Activated effector memory CD4-positive, alpha-beta T cell treated with Interleukin-2 at 50 U/mL for 16 hours (primary cell): ENCODE data around the gene ZNF608.

ENCODE experiments used
- DNase-seq: peaks from one replicate; pipeline ENCODE4 v3.0.0-alpha.2; 2020

ZNF608 gene

GRCh38 chr5:124737651-124738050 is 8.8 kb downstream of the ZNF608 start:
- no peak for DNase-seq

GRCh38 chr5:124736805-124737188 is 9.6 kb downstream of the ZNF608 start:
- no peak for DNase-seq

- no peak for DNase-seq
Measured at GRCh38 chr5:124736082-124736804, 10.2 kb downstream of the ZNF608 start.

- no peak for DNase-seq
Measured at GRCh38 chr5:124735169-124735858, 11.1 kb downstream of the ZNF608 start.

GRCh38 chr5:124734574-124735168 is 11.8 kb downstream of the ZNF608 start:
- no peak for DNase-seq

GRCh38 chr5:124733329-124733650 is 13.1 kb downstream of the ZNF608 start:
- no peak for DNase-seq

- no peak for DNase-seq
Measured at GRCh38 chr5:124732428-124733328, 13.8 kb downstream of the ZNF608 start.

- no peak for DNase-seq
Measured at GRCh38 chr5:124730381-124730780, 16.1 kb downstream of the ZNF608 start.

- DNase-seq: no peak
Measured at GRCh38 chr5:124729720-124730359, 16.6 kb downstream of the ZNF608 start.

- no peak for DNase-seq
Measured at GRCh38 chr5:124728968-124729332, 17.5 kb downstream of the ZNF608 start.

GRCh38 chr5:124728331-124728967 is 18.0 kb downstream of the ZNF608 start:
- DNase-seq: no peak

- no peak for DNase-seq
Measured at GRCh38 chr5:124726631-124727362, 19.6 kb downstream of the ZNF608 start.

GRCh38 chr5:124725622-124726258 is 20.7 kb downstream of the ZNF608 start:
- DNase-seq: no peak

- DNase-seq: no peak
Measured at GRCh38 chr5:124725040-124725434, 21.4 kb downstream of the ZNF608 start.

- DNase-seq: no peak
Measured at GRCh38 chr5:124724357-124725039, 21.9 kb downstream of the ZNF608 start.

- no peak for DNase-seq
Measured at GRCh38 chr5:124721229-124721735, 25.2 kb downstream of the ZNF608 start.

- no peak for DNase-seq
Measured at GRCh38 chr5:124720593-124720992, 25.8 kb downstream of the ZNF608 start.

GRCh38 chr5:124719113-124719967 is 27.1 kb downstream of the ZNF608 start:
- DNase-seq: no peak

GRCh38 chr5:124718380-124718789 is 28.1 kb downstream of the ZNF608 start:
- no peak for DNase-seq
